Activated CD4-positive, alpha-beta T cell treated with anti-CD3 and anti-CD28 coated beads, Interleukin-2, amount 10 ng/mL, durations not matched to agents 24 days and 14 days (primary cell): Measurements from ENCODE around the gene UGT1A10. TPM values are rescaled to one million over a fixed set of nuclear protein-coding genes. Genes with fewer than 3 reads are reported as not detected.
"Not testable (repeated sequence)": the region's sequence is repeated elsewhere in the genome, so short reads cannot be mapped to it uniquely, and the experiment has no call there.

ENCODE experiments used
- DNase-seq: peaks from one replicate; pipeline ENCODE4 v3.0.0; 2022
- H3K27ac Mint-ChIP-seq: one replicate; pipeline ENCODE4 v1.8.0; 2022; ENCODE audit warnings: mild to moderate bottlenecking, mixed read lengths
- H3K27me3 Mint-ChIP-seq: one replicate; pipeline ENCODE4 v1.8.0; 2022; ENCODE audit warnings: mixed read lengths
- H3K36me3 Mint-ChIP-seq: one replicate; pipeline ENCODE4 v1.8.0; 2022; ENCODE audit warnings: low read depth, mild to moderate bottlenecking, mixed read lengths
- H3K4me1 Mint-ChIP-seq: one replicate; pipeline ENCODE4 v1.8.0; 2021; ENCODE audit warnings: mixed read lengths
- H3K4me3 Mint-ChIP-seq: one replicate; pipeline ENCODE4 v1.8.0; 2022; ENCODE audit warnings: mild to moderate bottlenecking, moderate library complexity, mixed read lengths
- H3K9me3 Mint-ChIP-seq: one replicate; pipeline ENCODE4 v1.8.0; 2021; ENCODE audit warnings: mixed read lengths
- intact Hi-C: fragments of 100-400 bp; cut with micrococcal nuclease; formaldehyde crosslinking; loops from one replicate; pipeline ENCODE4 v1.15.1; 2023
- total RNA-seq: library from RNA; stranded (reverse); gene quantifications from 2 replicates; pipeline ENCODE4 v1.2.3, GENCODE V29; 2022

Gene UGT1A10
- total RNA-seq, 1 donor from 2014 or later: not detected

DNA sequence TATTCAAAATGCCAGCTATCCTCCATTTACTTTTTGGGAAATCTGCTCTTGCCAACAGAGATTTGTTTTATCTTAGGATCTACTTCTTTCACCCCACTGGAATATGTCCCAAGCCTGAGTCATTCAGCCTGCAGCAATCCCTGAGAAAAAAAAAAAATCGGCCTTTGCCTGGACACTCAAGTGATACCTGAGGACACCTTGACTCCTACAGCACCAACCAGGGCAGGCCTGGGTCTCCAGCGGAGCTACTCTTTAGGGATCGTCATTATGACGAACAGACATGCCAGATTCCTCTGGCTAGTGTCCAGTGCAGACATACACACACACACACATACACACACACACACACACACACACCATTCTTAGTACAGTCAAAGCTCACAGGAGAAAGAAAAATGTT lies 54.2 kb downstream of the UGT1A10 start:
- Mint-ChIP-seq H3K9me3 (no peaks in the 10 kb centered on the region), H3K36me3 (no peaks in the 10 kb centered on the region), H3K4me1 (no peaks in the 10 kb centered on the region), H3K27me3 (peaks cover 21% of the 10 kb centered on the region), H3K27ac (no peak overlapping the region), H3K4me3 (no peak overlapping the region)
- intact Hi-C loops: no loop called here
- DNase-seq: no peak

DNA sequence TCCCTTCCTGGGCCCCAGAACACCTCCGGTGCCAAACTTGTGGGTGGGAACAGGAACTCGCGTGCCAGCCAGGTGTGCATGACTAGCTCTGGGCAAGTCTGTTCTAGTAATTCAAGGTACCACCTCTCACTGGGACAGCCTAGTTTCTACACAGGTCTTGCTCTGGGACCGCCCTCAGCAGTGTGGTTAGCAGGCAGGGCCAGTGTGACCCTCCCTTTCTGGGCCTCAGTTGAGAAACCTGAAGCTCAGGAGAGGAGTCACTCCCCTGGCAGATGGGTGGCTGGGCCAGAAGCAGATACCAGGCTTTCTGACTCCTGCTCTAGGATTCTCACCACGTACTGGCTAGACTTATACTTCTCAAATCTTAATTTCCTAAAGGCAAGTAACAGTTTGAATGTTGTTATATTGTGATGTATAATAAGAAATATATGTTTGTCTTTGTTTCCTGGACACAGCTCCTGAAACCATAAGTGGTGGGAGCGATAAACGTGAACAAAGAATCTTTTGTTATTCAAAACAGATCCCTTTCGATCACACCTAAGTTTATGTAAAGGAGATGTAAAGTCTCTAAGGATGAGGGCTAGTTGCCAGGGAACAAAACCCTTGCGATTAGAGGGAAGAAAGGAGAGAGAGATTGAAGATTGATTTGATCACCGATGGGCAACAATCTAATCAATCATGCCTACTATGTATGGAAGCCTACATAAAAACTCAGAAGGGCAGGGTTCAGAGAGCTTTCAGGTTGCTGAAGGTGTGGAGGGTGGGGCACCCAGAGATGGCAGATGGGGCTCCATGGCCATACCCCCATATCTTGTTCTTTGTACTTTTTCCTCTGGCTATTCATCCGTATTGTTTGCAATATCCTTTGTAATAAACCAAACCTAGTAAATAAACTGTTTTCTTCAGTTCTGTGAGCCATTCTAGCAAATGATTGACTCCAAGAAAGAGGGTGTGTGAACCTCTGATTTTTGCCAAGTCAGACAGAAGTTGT lies 55.5 kb downstream of the UGT1A10 start:
- intact Hi-C loops: no loop called here
- no peaks in the 10 kb centered on the region for H3K36me3 Mint-ChIP-seq
- H3K4me3 Mint-ChIP-seq: no peak overlapping the region
- DNase-seq: no peak
- H3K27ac Mint-ChIP-seq: no peak overlapping the region
- H3K27me3 Mint-ChIP-seq: peaks cover 21% of the 10 kb centered on the region
- no peaks in the 10 kb centered on the region for H3K4me1 Mint-ChIP-seq
- no peaks in the 10 kb centered on the region for H3K9me3 Mint-ChIP-seq

DNA sequence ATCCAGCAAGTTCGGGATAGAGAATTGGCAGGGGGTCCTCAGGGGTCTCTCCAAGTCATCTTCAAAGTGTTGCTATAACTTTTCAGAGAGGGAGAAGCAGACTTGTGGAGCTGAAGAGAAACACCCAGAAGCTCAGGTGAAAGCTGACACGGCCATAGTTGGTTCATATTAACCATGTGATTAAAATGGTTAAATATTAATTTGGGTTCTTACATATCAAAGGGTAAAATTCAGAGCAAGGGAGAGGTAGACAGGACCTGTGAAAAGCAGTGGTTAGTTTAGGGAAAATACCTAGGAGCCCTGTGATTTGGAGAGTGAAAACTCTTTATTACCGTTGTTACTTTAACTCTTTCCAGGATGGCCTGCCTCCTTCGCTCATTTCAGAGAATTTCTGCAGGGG lies 56.4 kb downstream of the UGT1A10 start, which contains the start of gene UGT1A6:
Gene UGT1A6, plus strand, starts transcription at position 243 of the 400 bp plus-strand sequence. Its CDS starts 115 bp downstream, at position 358.
- intact Hi-C loops: no loop called here
- H3K4me1 Mint-ChIP-seq: no peaks in the 10 kb centered on the region
- H3K27me3 Mint-ChIP-seq: peaks cover 28% of the 10 kb centered on the region
- H3K27ac Mint-ChIP-seq: no peak within 1 kb of the TSS
- DNase-seq: no peak
- H3K9me3 Mint-ChIP-seq: no peaks in the 10 kb centered on the region
- no peaks in the 10 kb centered on the region for H3K36me3 Mint-ChIP-seq
- H3K4me3 Mint-ChIP-seq: no peak within 1 kb of the TSS

DNA sequence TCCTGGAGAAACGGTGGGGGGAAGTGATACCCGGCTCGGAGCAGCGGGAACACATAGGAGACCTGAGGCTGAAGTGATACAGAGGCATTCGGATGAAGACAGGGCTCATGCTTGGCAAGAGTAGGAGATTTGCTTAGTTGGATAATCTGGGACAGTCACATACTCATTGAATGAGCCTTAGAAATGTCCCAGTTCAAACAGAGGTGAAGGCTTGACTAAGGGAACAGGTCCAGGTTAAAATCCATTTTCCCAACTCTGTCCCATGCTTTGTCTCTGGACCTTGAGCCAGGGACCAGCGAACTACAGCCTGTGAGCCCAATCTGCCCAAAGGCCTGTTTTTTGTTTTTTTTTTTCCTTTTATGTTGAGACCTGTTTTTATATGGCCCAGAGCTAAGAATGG lies 57.7 kb downstream of the UGT1A10 start:
- no peak for DNase-seq
- H3K36me3 Mint-ChIP-seq: no peaks in the 10 kb centered on the region
- intact Hi-C loops: no loop called here
- H3K4me3 Mint-ChIP-seq: no peak overlapping the region
- H3K27me3 Mint-ChIP-seq: peaks cover 23% of the 10 kb centered on the region
- no peaks in the 10 kb centered on the region for H3K4me1 Mint-ChIP-seq
- H3K9me3 Mint-ChIP-seq: no peaks in the 10 kb centered on the region
- no peak overlapping the region for H3K27ac Mint-ChIP-seq

DNA sequence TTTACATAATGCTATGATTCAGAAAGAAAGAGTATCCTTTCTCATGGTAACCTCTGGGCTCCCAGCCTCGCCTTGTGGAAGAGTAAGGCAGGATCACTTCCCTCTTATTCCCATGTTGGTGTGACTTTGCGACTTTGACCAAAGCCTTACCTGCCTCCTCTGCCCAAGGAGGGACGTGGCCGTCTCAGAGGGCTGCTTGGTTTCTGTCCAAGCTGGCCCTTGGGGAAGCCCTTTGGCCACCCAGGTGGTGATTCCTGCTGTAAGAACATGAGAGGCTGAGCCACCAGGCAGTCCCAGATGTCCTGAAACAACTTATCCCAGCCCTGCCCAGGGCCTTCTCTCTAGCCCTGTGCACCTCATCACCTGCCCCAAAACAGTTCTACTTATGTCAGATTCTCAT lies 62.5 kb downstream of the UGT1A10 start:
- peaks cover 23% of the 10 kb centered on the region for H3K27me3 Mint-ChIP-seq
- no peak overlapping the region for H3K27ac Mint-ChIP-seq
- intact Hi-C loops: no loop called here
- DNase-seq: no peak
- no peaks in the 10 kb centered on the region for H3K9me3 Mint-ChIP-seq
- no peaks in the 10 kb centered on the region for H3K36me3 Mint-ChIP-seq
- H3K4me1 Mint-ChIP-seq: no peaks in the 10 kb centered on the region
- no peak overlapping the region for H3K4me3 Mint-ChIP-seq

DNA sequence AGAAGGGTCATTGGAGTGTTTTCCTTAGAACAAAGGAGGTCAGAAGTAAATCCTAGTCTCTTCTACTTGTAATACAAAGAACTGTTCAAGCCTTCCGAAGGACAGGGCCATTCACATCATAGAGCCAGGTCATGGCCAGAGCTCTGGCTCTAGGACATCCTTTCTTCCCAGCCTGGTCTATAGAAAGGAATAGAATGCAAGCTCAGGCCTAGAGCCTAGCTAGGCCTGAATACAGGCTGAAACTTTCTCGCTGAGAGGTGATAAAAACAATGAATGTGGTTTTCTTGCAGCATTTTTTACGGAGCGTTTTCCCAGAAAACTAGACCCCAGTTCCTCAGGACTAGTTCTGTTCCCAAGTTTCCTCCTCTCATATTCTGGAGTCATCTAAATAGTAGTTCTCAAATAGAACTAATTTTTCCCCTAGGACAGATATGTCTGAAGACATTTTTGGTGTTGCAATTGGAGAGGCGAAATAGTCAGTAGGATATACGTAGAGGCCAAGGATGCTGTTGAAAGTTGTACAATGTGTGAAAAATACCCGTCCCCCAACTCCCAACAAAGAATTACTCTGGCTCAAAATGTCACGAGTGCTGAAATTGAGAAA lies 63.3 kb downstream of the UGT1A10 start:
- H3K27ac Mint-ChIP-seq: no peak overlapping the region
- H3K4me3 Mint-ChIP-seq: no peak overlapping the region
- no peaks in the 10 kb centered on the region for H3K4me1 Mint-ChIP-seq
- peaks cover 25% of the 10 kb centered on the region for H3K27me3 Mint-ChIP-seq
- H3K36me3 Mint-ChIP-seq: no peaks in the 10 kb centered on the region
- H3K9me3 Mint-ChIP-seq: no peaks in the 10 kb centered on the region
- no peak for DNase-seq
- intact Hi-C loops: no loop called here

DNA sequence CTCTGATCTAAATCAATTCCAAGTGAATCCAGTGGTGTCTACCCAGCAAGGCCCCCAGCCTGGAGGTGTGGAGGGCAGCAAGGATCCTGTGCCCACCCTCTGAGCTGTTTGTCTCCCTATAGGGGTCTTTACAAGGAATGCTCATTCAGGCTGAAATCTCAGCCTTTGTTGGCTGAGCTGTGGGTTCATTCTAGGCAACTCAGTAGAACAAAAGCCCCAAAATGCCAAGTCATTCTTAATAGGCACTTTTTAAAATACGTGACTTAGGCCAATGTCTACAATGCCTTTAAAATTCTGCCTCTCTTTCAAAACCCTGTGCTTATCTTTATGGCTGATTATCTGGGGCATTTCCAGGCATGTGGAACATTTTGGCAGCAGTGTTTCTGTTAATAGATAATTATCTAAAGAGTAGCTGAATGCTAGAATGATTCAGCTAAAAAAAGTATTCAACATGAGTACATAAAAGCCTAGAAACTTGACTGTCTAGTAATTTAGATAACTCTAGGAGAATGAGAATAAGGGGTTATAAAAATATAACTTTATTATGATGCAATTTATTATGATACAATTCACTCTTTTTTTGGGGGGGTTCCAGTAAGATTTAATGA lies 63.9 kb downstream of the UGT1A10 start:
- H3K9me3 Mint-ChIP-seq: no peaks in the 10 kb centered on the region
- DNase-seq: no peak
- H3K4me3 Mint-ChIP-seq: no peak overlapping the region
- no peaks in the 10 kb centered on the region for H3K36me3 Mint-ChIP-seq
- H3K4me1 Mint-ChIP-seq: no peaks in the 10 kb centered on the region
- peaks cover 26% of the 10 kb centered on the region for H3K27me3 Mint-ChIP-seq
- H3K27ac Mint-ChIP-seq: no peak overlapping the region
- intact Hi-C loops: no loop called here

DNA sequence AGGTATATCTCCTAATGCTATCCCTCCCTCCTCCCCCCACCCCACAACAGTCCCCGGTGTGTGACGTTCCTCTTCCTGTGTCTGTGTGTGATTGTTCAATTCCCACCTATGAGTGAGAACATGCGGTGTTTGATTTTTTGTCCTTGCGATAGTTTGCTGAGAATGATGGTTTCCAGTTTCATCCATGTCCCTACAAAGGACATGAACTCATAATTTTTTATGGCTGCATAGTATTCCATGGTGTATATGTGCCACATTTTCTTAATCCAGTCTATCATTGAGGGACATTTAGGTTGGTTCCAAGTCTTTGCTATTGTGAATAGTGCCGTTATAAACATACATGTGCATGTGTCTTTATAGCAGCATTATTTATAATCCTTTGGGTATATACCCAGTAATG lies 64.6 kb downstream of the UGT1A10 start:
- intact Hi-C loops, DNase-seq, H3K9me3 Mint-ChIP-seq, H3K4me1 Mint-ChIP-seq, H3K36me3 Mint-ChIP-seq, H3K4me3 Mint-ChIP-seq, H3K27ac Mint-ChIP-seq: not testable (repeated sequence)
- H3K27me3 Mint-ChIP-seq: peaks cover 29% of the 10 kb centered on the region

DNA sequence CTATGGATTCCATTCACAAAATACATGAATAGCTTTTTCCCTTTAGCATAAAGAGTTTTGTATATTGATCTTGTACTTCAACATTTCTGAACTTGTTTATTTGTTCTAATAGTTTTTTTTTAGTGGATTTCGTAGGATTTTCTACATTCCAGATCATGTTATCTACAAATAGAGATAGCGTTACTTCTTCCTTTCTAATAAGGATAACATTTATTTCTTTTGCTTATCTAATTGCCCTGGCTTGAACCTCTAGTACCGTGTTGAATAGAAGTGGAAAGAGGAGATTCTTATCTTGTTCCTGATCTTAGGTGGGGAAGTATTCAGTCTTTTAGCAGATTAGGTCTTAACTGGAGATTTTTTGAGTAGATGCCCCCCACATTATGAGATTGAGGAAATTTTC lies 66.0 kb downstream of the UGT1A10 start:
- intact Hi-C loops: no loop called here
- Mint-ChIP-seq H3K9me3 (no peaks in the 10 kb centered on the region), H3K4me3 (no peak overlapping the region), H3K4me1 (no peaks in the 10 kb centered on the region), H3K27me3 (peaks cover 21% of the 10 kb centered on the region), H3K27ac (no peak overlapping the region), H3K36me3 (no peaks in the 10 kb centered on the region)
- DNase-seq: no peak

DNA sequence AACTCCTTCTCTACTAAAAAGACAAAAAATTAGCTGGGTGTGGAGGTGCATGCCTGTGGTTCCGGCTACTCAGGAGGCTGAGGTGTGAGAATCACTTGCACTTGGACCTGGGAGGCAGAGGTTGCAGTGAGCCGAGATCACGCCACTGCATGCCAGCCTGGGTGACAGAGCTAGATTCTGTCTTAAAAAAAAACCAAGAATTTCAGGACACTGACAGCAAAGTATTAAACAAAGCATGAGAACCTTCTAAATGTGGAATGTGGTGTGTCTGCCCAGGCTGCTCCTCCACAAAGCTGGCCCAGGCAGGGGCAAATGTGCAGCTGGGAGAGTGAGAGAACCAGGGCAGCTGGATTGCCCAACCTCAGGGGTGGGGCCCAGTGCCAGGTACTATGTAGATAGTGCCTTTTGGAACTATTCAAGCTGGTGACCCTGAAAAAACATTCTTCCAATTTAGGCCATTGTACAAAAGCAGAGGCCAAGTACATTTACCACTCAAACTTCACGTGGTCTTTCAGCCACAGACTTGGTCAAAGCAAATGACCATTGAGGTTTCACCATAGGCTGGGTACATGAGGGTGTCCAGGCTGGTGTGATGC lies 69.8 kb downstream of the UGT1A10 start:
- Mint-ChIP-seq H3K9me3 (no peaks in the 10 kb centered on the region), H3K27ac (no peak overlapping the region), H3K36me3 (no peaks in the 10 kb centered on the region), H3K27me3 (peaks cover 23% of the 10 kb centered on the region), H3K4me1 (no peaks in the 10 kb centered on the region), H3K4me3 (no peak overlapping the region)
- intact Hi-C loops: no loop called here
- DNase-seq: no peak

DNA sequence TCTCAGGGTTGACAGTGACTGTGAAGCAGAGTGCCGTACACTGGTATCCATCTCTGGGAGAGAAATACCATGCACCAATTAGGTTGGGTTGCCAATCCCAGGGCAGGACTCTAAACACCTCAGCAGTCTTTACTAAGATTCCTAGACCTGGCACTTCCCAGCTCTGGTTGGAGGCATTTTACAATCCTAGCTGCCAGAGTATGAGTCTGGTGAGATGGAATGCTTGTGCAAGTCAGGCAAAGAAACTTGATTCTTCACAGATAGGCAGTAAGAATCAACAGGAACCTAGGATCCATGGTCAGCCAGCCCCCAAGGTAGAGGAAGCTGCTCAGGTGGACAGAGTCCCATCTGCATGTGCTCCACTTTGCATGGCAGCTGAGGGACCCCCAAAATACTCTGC lies 70.5 kb downstream of the UGT1A10 start:
- Mint-ChIP-seq H3K4me1 (no peaks in the 10 kb centered on the region), H3K36me3 (no peaks in the 10 kb centered on the region), H3K27ac (no peak overlapping the region), H3K9me3 (no peaks in the 10 kb centered on the region), H3K4me3 (no peak overlapping the region), H3K27me3 (peaks cover 21% of the 10 kb centered on the region)
- DNase-seq: no peak
- intact Hi-C loops: no loop called here

DNA sequence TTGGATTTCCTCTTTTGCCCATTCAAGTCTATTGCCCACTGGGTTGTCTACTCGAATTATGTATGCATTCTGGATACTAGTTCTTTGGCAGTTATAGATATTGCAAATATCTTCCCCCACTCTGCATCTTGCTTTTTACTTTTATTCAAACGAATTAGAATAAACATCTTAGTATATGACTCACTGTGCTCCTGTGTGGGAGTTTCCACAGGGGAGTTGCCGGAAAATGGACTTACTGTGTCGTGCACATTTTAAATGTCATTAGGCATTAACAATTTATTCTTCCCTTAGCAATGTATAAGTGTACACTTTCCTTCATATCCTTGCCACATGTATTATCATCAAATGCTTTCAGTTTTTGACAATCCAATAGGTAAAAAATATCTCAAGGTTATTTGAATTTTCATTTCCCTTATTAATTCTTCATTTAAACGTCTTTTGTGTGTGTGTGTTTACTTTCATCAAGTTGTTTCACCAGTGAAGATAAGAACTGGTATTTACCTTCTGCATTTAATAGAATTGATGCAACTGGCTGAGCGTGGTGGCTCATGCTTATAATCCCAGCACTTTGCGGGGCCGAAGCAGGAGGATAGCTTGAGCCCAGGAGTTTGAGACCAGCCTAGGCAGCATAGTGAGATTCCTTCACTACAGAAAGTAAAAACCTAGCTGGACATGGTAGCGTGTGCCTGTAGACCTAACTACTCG lies 71.8 kb downstream of the UGT1A10 start:
- H3K27ac Mint-ChIP-seq: no peak overlapping the region
- H3K27me3 Mint-ChIP-seq: peaks cover 20% of the 10 kb centered on the region
- no peak overlapping the region for H3K4me3 Mint-ChIP-seq
- H3K4me1 Mint-ChIP-seq: no peaks in the 10 kb centered on the region
- DNase-seq: no peak
- intact Hi-C loops: no loop called here
- H3K9me3 Mint-ChIP-seq: no peaks in the 10 kb centered on the region
- no peaks in the 10 kb centered on the region for H3K36me3 Mint-ChIP-seq

DNA sequence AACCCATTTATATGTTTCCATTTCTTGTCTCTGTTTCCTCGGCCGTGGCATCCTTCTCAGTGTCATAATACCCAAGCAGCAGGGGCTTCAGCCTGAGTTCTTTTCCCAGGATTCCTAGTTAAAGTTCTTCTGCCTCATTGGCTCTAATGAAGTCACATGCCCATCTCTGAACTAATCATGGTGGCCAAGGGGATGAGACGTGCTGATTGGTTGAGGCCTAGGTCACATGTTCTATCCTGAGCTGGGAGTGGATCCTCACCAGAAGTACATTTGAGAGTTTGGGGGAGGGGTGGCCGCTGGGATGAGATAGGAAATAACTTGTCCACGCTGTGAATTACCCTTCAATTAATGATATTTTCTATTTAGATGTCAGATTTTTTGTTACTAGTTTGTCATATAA lies 72.7 kb downstream of the UGT1A10 start:
- Mint-ChIP-seq H3K4me1 (no peaks in the 10 kb centered on the region), H3K36me3 (no peaks in the 10 kb centered on the region), H3K27me3 (peaks cover 22% of the 10 kb centered on the region), H3K4me3 (no peak overlapping the region), H3K27ac (no peak overlapping the region), H3K9me3 (no peaks in the 10 kb centered on the region)
- intact Hi-C loops: no loop called here
- DNase-seq: no peak
